ENCODE results near the gene TMEM51.
A peak's percentile ranks its signal among the peaks of the same experiment; 100 is the strongest.

TMEM51 gene

DNA sequence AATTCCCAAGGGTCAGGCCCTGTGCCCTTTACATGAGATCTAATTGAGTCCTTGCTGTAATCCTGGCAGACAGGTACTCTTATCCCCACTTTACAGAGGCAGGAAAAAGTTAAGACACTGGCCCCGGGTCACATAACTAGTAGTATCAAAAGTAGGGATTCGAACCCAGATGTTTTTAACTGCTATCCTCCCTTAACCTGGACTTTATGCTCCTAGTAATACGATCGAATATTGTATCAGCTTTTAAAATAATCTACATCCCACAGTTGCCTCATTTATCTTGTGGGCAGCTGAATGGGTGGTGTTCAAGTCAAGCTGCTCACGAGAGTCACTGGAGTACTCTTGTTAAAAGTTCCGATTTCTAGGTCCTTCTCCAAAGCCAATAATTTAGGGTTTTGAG, 25.5 kb upstream of the TMEM51 start:
- no peak for DNase-seq

DNA sequence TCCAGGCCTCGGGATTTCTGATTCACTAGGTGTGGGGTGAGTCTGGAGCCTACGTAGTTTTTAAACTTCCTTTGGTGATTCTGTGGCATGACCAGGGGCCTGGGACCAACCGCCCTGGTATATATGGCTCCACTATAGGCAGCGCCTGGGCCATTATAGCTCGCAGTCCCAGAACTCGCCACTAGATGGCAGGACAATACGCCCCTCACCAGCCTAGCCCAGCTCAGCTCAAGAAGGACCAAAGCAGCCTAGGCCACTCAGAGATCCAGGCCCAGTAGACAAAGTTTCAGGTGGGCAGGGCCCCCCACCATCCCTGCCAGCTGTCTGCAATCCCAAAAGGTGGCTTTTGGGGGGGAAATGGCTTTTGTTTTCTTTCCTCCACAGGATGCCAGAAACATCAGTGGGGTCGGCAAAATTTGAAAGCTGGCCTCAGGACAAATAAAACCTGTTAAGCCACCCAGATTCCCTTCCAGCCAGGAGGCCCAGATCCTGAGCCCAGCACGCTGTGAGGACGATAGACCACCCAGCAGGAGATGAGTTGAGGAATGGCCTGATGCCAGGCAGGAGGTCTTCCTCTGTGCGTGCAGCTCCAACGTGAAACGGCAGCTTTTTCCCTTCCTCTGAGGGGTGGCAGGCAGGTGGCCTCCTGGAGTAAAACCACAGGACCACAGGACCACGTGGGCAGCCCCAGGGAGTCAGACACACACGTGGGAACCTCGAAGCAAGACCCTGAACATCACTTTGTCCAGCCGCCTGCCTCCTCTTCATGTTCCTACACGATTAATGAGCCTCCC, 24.8 kb upstream of the TMEM51 start:
- DNase-seq = peak; percentile 89

DNA sequence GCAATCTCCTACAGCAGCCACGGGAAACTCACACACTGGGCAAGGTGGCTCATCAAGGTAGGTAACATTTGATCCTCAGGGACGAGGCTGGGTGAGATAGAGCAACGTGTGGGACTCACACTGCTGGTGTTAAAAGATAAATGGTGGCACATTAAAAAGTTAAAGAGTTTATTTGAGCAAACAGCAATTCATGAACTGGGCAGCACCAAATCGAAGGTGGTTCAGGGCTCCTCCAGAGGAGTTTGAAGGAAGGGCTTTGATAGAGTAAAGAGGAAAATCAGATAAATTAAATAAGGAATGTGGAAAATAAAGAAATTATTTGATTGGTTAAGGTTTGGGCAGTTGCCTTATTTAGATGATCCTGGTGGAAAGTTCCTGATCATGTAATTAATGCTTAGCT, 23.6 kb upstream of the TMEM51 start:
- peak; percentile 5 for DNase-seq

DNA sequence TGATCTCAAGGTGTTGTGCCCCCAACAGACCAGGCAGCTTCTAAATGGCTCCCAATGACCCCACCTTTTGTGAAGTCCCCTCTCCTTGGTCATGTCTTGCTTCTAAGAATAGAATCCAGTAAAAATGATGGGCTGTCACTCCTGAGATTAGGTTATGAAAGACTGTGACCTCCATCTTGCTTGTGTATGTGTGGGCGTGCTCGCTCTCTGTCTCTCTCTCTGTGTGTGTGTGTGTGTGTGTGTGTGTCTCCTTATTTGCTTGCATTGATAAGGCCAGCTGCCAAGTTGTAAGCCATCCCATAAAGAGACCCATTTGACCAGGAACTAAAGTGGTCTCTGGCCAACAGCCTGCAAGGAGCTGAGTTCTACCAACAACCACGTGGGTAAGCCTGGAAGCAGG, 22.9 kb upstream of the TMEM51 start:
- no peak for DNase-seq

DNA sequence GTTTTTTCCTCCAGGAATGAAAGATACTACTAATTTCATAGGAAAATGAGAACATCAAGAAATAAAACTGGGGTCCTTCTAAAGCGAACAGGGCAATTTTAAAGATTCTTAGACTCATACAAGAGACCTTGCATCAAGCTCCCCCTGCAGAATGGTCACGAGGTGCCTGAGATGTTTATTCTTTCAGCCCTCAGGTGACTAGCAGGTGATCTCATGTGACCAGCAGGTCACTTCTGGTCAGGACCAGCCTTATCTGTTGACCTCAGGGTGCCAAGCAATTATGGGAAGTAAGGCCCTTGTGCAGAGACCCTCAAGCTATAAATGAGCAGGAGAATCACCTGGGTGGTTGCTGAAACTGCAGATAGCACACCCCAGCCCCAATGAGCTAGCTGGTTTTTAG, 20.6 kb upstream of the TMEM51 start:
- no peak for DNase-seq

DNA sequence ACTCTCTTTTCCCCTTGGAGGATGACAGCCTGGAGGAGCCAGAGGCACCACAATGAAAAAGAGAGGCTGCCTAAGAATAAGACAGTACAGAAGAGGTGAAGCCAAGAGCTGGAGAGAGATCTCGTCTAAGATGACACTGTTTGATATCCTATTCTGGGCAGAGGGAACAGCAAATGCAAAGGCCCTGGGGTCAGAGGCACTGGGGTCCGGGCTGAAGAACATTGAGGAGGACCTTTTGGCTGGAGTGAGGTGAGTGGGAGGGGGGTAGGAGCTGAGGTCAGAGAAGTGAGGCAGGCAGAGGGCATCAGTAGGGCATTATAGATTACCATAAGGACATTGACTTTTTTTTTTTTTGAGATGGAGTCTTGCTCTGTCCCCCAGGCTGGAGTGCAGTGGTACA, 19.3 kb upstream of the TMEM51 start:
- no peak for DNase-seq

DNA sequence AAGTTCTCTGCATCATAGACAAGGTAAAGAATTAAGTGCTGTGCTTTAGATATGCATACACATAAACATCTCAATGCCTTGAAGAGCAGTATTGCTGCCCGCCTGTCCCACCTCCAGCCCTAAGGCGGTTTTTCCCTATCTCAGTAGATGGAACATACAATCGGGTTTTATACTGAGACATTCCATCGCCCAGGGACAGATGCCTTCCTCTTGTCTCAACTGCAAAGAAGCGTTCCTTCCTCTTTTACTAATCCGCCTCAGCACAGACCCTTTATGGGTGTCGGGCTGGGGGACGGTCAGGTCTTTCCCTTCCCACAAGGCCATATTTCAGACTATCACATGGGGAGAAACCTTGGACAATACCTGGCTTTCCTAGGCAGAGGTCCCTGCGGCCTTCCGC, 17.9 kb upstream of the TMEM51 start:
- peak; percentile 20 for DNase-seq

DNA sequence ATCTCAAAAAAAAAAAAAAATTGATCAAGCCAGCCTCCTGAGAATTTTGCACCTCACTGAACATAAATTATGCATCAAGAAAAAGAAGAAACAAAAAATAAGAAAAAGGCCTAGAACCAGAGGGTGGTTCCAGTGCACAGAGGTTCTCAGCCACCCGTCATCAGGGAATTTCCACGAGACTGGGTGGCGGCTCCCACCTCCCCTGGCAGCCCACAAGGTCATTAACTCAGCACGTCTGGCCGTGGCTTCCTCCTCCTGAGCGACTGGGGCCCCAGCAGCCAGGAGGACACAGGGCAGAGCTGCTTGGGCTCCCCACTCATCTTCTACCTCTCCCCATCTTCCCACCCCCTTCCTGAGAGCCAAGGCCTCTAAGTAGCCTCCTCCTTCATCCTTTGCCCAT, 15.7 kb upstream of the TMEM51 start:
- DNase-seq = no peak

DNA sequence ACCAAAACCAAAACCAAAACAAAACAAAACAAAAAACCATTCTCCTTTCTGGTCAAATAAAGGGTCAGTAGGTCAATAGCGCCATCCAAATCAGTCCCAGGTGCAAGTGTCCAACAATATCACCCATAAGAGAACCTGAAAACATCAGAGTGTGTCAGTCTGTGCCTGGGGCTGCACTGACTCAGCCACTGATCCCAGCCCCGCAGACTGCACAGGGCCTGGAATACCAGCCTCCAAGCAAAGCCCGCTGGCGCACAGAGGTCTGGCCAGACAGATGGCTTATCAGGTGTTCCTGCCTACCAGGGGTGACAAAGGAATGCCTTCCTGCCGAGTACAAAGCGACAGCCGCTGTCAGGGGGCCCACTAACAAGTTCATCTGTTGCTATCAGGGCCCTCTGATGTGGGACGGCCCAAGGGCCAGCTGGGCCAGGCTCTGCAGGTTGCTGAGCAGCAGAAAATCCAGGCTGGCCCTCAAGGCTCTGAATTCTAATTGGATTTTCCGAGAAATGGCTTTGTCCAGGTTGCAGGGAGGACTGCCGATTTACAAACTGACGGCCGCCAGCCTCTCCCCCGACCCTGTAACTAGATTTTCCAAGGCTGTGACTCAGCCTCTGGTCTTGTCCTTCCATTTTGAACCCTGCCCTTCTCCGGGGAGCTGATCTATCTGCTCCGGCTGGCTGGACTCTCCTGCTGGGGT, 13.7 kb upstream of the TMEM51 start:
- peak; percentile 6 for DNase-seq

DNA sequence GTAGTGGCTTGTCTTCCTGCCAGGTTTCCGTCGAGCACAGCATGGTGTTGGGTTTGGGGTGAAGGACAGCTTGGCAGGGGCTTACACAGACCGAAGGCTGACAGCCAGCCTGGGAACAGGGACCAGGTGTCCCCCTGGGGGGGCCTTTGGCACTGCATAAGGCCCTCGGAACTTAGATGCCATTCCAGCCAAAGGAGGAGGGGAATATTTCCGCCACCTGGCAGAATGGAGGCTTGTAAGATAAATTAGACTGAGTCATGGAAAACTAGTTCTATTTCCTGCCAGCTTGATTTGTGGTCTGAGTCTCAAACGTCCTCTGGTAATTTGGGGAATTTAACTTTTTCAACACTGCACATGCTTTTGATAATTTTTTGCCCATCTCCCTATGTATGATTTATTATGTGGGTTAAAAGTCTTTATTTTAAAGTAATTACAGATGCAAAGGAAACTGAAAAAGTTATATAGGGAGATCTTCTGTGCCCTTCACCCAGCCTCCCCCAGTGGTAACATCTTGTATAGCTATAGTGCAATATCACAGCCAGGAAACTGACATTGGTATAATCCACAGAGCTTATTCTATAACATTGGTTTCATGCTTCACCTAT, 11.5 kb upstream of the TMEM51 start:
- peak; percentile 45 for DNase-seq

DNA sequence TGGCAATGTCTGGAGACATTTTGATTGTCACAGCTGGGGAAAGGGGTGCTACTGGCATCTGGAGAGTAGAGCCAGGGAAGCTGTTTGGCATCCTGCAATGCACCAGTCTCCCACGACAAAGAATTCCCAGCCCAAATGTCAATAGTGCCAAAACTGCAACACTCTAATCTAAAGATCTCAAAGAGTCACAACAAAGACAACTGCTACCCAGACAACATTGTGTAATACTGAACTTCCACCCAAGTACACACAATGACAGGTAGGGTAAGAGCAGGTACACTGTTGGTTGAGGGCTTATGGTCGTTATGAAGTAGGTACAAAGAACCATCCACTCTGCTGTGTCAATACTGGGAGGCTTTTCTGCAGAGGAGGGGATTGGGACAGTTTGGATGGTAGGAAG, 8.2 kb upstream of the TMEM51 start:
- DNase-seq = no peak

DNA sequence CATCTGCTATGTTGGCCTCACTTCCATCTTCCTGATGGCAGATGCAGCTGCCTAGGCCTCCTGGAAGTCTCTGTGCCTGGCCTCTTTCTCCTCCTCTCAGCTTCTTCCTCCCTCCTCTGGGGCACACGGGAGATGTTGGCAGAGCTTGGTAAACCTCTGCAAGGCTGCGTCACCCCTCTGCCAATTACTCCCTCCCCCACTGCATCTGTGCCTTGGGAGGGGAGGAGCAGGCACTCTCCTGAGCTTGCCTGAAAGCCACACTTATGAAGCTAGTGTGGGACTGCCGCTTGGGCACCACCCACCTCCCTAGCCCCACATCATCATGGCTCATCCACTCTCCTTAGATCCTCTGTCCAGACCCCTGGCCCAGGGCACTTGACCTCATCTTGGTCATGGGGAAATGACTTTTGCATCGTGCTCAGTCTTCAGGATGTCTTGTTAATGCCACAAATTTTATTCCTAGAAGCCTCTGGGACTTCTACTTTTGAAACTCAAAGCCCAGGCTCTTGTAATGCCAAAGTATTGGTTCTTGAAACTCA, 7.3 kb upstream of the TMEM51 start:
- no peak for DNase-seq

DNA sequence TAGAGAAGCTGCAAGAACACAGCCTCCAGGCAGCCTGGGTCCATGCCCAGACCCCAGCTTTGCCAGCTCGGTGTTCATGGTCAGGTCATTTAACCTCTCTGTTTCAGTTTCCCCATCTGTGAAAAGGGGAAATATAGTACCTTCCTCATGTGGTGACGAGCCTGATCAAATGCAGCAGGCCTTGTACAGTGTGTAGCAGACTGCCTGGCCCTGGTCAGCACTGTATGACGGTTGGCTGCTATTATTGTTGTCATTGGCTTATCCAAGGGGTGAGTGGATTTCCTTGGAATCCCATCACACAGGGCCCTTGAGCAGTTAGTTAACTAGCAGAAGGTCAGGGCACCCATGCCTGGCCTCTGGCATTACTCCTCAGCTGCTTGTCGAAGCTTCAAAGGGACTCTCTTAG, 6.6 kb upstream of the TMEM51 start:
- no peak for DNase-seq

DNA sequence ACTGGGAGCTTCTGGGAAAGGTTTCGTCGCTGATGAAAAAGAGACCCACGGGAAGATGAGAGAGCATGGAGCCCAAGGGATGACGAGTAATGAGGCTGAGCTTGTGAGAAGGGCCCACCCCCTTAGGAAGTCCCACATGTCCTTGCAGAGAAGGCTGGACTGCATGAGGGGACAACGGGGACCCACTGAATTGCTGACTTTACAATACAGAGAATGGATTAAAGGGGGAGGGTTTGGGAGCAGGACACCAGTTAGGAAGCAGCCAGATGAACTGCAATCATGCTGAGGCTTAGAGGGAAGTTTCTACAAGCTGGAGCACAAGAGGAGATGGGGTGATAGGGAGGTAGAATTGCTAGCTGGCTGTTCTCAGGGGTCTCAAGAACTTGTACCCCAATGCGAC, 5.5 kb upstream of the TMEM51 start:
- no peak for DNase-seq

DNA sequence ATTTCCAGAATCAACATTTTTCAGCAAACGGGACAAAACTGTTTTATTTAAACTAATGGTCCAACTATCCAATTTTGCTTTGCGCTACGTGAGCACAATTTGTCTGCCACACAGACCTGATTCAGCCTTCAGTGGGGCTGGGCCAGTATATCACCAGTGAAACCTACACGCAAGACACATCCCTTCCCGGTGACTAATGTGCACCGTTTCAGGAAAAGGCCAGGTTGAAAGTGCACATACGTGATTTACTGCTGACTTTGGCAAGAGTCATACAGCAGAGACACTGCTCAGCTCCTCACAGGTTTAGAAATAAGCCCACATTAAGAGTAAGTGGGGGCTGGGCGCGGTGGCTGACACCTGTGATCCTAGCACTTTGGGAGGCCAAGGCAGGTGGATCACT, 5.1 kb upstream of the TMEM51 start:
- DNase-seq = no peak

DNA sequence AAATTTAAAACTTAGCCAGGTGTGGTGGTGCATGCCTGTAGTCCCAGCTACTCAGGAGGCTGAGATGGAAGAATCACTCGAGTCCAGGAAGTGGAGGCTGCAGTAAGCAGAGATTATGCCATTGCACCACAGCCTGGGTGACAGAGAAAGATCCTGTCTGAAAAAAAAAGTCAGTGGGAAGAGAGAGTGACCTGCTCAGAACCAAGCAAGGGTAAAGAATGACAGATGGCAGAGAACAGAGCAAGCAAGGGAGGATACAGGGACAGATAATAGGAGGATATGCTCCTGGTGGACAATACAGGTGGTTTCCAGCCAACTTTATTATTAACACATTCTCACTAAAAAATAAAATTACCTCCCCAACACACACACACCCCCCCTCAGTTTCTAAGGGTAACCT, 4.6 kb upstream of the TMEM51 start:
- no peak for DNase-seq

DNA sequence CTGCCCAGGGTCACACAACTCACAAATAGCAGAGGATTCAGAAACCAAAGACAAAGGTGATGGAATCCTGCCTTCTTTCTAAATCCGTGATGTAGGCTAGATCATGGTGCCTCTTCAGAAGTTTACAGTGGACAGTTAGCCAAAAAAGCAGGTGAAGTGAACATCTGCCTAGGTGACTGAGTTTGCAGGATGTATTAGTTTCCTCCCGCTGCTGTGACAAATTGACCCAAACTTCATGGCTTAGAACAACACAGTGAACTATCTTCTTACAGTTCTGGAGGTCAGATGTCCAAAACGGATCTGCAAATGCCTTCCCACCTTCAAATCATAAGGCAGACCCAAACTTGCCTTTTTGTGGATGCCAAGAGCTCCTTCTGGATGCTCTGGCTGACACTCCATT, 3.2 kb upstream of the TMEM51 start:
- no peak for DNase-seq

DNA sequence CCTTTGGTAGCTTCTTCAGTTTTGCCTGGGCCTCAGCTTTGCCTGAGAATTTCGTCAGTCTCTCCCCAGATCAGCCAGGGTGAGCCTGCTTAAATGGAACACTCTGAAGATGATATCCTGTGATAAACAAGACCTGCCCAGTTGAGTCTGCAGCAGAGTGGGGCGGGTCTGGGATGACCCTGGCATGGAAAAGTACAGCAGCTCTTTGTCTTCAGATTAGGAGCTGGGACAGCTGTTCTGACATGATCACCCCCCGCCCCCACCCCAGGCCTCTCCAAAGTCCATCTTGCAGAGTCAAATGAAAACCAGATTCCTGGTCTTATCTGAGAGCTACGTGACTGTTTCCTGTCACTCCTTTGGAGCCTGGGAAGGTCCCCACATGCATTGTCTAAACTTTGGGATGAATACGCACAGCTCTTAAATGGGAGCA, 2.2 kb upstream of the TMEM51 start:
- no peak for DNase-seq

DNA sequence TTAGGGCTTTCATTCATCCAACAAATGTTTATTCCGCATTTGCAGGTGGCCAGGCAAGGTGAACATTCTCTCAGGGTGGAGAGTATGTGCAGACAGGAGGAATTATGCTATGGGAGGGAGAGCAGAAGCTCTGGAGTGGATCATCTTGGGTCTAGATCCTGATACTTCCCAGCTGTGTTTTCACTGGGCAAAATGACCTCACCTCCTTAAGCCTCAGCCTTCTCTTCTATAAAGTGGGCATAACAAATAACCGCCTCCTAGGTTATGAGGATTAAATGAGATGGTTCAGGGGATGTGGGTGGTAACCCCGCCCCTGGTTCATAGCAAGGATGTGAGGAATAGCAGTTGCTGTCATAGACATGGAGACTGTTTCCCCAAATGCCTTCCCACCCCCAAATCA, 1.7 kb upstream of the TMEM51 start:
- DNase-seq = no peak

DNA sequence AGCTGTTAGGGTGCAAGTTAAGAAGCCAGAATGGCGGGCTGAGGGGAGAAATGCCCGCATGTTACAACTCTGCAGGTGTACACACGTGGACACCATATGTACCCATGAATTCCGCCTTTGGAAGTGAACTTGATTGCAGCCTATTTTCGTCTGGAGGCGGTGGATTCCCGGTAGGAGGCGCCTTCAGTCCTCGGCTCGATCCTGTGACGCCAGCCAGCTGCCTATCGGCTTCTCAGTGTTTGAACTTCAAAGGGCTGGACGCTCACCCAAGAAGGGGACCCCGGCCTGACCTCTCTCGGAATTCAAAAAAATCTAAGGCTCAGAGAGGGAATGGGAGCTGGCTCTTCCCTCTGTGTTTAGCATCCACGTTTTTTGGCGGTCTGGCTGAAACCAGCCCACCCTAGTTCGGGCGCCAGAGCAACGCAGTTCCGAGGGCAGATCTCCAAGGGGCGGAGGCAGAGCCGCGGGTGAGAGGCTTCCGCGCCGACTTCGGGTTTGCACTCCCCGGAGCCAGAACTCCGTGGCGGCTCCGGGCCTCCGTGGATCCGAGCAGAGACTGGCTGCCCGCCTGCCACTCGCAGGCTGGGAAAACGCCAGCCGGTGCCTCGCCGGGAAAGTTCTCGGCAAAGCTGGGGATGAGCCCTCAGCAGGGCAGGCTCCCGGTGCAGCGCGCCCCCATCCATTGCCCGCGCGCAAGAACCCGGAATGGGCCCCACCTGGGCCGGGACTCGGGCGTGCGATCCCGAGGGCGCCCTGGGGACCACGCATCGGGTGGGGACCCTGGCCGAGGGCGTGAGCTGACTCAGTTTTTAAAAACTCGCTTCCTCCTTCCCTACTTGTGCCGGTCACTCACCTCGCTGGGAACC, 996 bp upstream of the TMEM51 start:
- DNase-seq = peak; percentile 92

DNA sequence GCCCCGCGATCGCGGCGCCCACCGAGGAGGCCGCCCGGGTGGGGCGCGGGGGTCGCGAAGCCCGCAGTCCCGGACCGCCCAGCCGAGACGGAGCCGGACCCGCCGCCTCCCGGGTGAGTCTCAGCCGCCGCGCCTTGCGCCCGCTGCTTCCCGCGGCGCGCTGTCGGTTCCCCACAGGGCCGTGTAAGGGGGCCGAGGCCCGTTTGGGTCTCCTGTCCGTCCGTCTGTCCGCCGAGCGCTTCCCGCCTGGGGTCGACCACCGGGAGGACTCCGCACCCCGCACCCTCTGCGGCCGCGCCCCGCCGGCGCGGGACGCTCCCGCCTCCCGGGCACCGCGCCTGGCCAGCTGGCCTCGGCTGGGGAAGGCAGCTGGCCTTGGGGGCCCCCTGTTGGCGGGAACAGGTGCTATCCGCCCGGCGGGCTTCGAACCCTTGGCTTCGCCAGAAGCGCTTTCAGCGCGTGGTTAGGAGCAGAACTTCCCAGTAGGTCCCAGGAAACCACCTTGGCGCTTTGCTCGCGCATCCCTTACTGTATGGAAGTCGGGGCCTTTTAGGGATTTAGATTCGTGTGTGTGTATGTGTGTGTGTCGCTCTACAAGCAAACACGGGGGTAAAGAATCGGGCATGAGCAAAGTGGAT, 414 bp downstream of the TMEM51 start:
- peak; percentile 88 for DNase-seq

DNA sequence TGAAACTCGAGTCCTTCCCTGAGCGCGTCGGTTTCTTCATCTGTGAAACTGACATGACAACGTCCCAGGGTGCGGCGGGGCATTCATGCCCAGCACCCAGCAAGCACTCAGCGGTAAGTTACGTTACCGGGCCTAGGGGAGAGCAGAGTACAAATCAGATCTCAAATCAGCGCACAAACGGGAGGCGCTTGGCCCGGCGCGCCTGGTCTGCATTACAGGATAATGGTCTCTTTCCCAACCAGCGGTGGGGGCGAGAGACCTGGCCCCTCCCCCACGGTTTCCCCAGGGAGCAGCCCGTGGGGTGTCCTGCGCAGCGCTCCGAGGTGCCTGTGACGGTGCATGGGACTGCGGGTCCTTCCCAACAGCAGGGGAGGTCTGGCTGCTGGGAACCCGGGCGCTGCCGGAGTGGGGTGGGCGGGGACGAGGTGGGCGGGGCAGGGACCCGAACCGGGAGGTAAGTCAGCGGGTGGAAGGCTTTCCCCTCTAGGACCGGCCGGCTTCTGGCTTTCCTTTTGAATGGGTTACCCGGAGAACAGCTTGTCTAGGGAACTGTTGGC, 1.0 kb downstream of the TMEM51 start:
- no peak for DNase-seq

Measured in OCI-M1 (cell line).